Thyroid gland (tissue), 4 donors: Measurements from ENCODE around the gene CIZ1. TPM values are rescaled to one million over a fixed set of nuclear protein-coding genes. Genes with fewer than 3 reads are reported as not detected.
A peak's percentile ranks its signal among the peaks of the same experiment; 100 is the strongest.

Source experiments
- DNase-seq, 2 donors: peaks; one replicate each; pipeline ENCODE4 v3.0.0-alpha.2; 2019
- H3K27ac ChIP-seq, 3 donors: fragments of 200-600 bp; sonication (generic); 1 replicate in 2 of 3; 2 replicates in 1 of 3; pipeline ENCODE4 v1.5.1; 2016 to 2019; ENCODE audit warnings: mild to moderate bottlenecking in 1 of 3, moderate library complexity in 1 of 3
- H3K27me3 ChIP-seq: fragments of 200-600 bp; sonication (generic); one replicate; pipeline ENCODE4 v1.5.1; 2019
- H3K36me3 ChIP-seq, 2 donors: fragments of 200-600 bp; sonication (generic); one replicate each; pipeline ENCODE4 v1.5.1; 2016 to 2019
- H3K4me1 ChIP-seq, 2 donors: fragments of 200-600 bp; sonication (generic); one replicate each; pipeline ENCODE4 v1.5.1; 2017 to 2019
- H3K4me3 ChIP-seq, 3 donors: fragments of 200-600 bp; sonication (generic); replicated peaks in 1 of 3; 1 replicate in 2 of 3; 2 replicates in 1 of 3; pipeline ENCODE4 v1.5.1; 2016; ENCODE audit warnings: mild to moderate bottlenecking in 1 of 3
- H3K9me3 ChIP-seq: fragments of 200-600 bp; sonication (generic); one replicate; pipeline ENCODE4 v1.5.1; 2017
- CTCF ChIP-seq, 6 experiments: fragments of 200-600 bp in 3 of 6; fragments of 450-650 bp in 3 of 6; sonication (generic) in 3 of 6; IDR thresholded peaks; one replicate each; pipeline ENCODE4 v1.5.1; 2016 to 2019; ENCODE audit warnings: antibody characterized with exemption in 6 of 6, mild to moderate bottlenecking in 2 of 6, inconsistent platforms in 1 of 6, moderate library complexity in 1 of 6
- POLR2A ChIP-seq, 2 donors: fragments of 450-650 bp; IDR thresholded peaks; one replicate each; pipeline ENCODE4 v1.6.1; 2017; ENCODE audit warnings: antibody characterized with exemption in 2 of 2, mild to moderate bottlenecking in 2 of 2, moderate library complexity in 1 of 2
- WGBS, 2 donors: methylation state at CpG; one replicate each; pipeline ENCODE4 v1.1.5; 2017; 5-methylcytosine and 5-hydroxymethylcytosine counted together
- intact Hi-C: fragments of 100-400 bp; cut with DNase I; formaldehyde crosslinking; loops from one replicate; pipeline ENCODE4 v1.15.1; 2023
- total RNA-seq, 4 donors: library from RNA; depleted of rRNA; stranded (reverse); fragments of >200 nt; gene quantifications; one replicate each; pipeline ENCODE4 v1.2.3, GENCODE V29; 2016

Gene CIZ1
- total RNA-seq, 4 donors from 2014 or later: 47.8 to 58.5 (median 52.7) TPM

- Histone ChIP-seq H3K27ac (no peak overlapping the region), H3K4me1 (peaks cover 9 to 20% of the 10 kb centered on the region in 2 donors), H3K4me3 (no peak overlapping the region), H3K9me3 (no peaks in the 10 kb centered on the region), H3K27me3 (no peaks in the 10 kb centered on the region), H3K36me3 (no peaks in the 10 kb centered on the region)
- DNase-seq: no peak
- intact Hi-C loops: no loop called here
- no peak for TF ChIP-seq CTCF (IDR thresholded peaks at IDR 0.05)
- 82 to 85% methylated on average over 10 to 15 of the region's 18 CpGs for WGBS, 2 donors
Observed at GRCh38 chr9:128151309-128152132, 39.9 kb downstream of the CIZ1 start.

GRCh38 chr9:128150594-128151308 lies 40.6 kb downstream of the CIZ1 start:
- no peak overlapping the region for H3K27ac ChIP-seq
- intact Hi-C loops: no loop called here
- no peaks in the 10 kb centered on the region for H3K27me3 ChIP-seq
- WGBS, 2 donors: 70% methylated on average over 19 of the region's 19 CpGs
- no peaks in the 10 kb centered on the region for H3K36me3 ChIP-seq
- H3K4me1 ChIP-seq: peaks cover 13 to 28% of the 10 kb centered on the region in 2 donors
- TF ChIP-seq POLR2A (IDR thresholded peaks at IDR 0.05): no peak
- no peak for TF ChIP-seq CTCF (IDR thresholded peaks at IDR 0.05)
- H3K9me3 ChIP-seq: no peaks in the 10 kb centered on the region
- DNase-seq: no peak
- H3K4me3 ChIP-seq: no peak overlapping the region

- H3K27ac ChIP-seq: no peak overlapping the region
- peaks cover 16 to 33% of the 10 kb centered on the region in 2 donors for H3K4me1 ChIP-seq
- no peaks in the 10 kb centered on the region for H3K9me3 ChIP-seq
- H3K36me3 ChIP-seq: no peaks in the 10 kb centered on the region
- no peaks in the 10 kb centered on the region for H3K27me3 ChIP-seq
- 72 to 81% methylated on average over 10 to 11 of the region's 11 CpGs for WGBS, 2 donors
- no peak overlapping the region for H3K4me3 ChIP-seq
- intact Hi-C loops: no loop called here
- no peak for DNase-seq
- TF ChIP-seq POLR2A (IDR thresholded peaks at IDR 0.05) (no peak), CTCF (IDR thresholded peaks at IDR 0.05) (no peak)
Observed at GRCh38 chr9:128149951-128150593, 41.3 kb downstream of the CIZ1 start.

- intact Hi-C loops: no loop called here
- WGBS, 2 donors: 32 to 35% methylated on average over 9 of the region's 9 CpGs
- peak within 1 kb of the TSS in 2 of 3 donors; percentile 3 to 47 for H3K27ac ChIP-seq
- TF ChIP-seq POLR2A (IDR thresholded peaks at IDR 0.05) (no peak), CTCF (IDR thresholded peaks at IDR 0.05) (no peak)
- H3K4me3 ChIP-seq: no peak within 1 kb of the TSS
- H3K27me3 ChIP-seq: no peaks in the 10 kb centered on the region
- H3K4me1 ChIP-seq: peaks cover 16 to 33% of the 10 kb centered on the region in 2 donors
- no peaks in the 10 kb centered on the region for H3K36me3 ChIP-seq
- H3K9me3 ChIP-seq: no peaks in the 10 kb centered on the region
- peak; percentile 80 to 85 for DNase-seq
Observed at GRCh38 chr9:128149001-128149701, 42.2 kb downstream of the CIZ1 start, which contains the start of gene LCN2. Gene LCN2 (plus strand): TSS chr9:128149453. CDS start chr9:128149526, 73 bp downstream.
